SKM-1 treated with dmso at 0.1 percent for 144 hours (cell line): ENCODE results near the gene ZNF414.

Source experiments
- DNase-seq: peaks from one replicate; lab custom pipeline; 2025; ENCODE audit not compliant: unreplicated experiment; lab: John Stamatoyannopoulos, UW

Gene ZNF414

DNA sequence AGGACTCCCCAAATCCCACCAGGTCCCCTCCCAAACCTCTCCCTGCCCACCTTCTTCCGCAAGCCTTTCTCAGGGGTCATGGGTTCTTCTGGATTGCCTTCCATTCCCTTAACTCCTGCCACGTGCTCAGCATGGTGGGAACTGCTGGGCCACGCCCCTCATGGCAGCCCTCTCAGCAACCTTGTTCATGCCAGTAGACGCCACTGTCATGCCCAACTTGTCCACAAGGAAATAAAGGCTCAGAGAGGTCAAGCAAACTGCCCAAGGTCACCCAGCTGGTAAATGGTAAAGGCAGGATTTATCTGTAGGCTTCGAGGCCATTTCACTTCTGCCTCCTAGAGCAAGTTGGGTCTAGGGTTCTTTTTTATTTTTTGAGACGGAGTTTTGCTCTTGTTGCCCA lies 22.4 kb downstream of the ZNF414 start:
- DNase-seq, result no peak

DNA sequence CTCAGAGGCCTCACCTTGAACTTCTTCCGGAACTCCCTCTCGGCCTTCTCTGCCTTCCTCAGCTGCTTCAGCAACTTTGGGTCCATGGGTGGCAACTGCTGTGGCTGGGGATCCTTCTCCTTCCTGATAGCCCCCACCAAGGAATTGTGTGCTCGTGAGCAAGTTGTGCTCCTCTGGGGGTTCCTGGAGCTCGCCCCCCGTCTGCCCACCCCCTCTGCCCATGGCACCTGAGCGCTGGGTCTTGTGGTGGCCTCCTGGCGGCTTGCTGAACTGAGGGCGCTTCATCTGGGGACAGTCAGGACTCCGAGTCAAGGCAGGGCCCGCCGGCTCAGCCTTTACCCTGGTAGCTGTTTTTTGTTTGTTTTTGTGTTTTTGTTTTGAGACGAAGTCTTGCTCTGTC lies 23.1 kb downstream of the ZNF414 start:
- no peak for DNase-seq

DNA sequence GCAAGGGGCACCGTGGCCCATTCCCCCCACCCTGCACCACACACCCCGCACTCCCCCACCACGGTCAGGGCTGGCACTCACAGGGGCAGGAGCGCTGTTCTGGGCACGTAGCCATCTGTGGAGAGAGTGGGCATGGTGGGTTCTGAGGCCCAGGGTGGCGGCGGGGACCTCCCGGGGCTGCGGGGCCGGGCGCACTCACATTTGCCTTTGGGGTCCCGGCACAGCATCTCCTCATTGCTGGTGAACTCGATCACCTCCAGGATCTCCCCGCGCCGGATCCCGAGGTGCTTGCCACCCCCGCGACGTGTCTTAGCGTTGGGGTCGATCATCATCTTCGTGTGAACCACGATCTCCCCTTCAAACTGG lies 23.6 kb downstream of the ZNF414 start:
- no peak for DNase-seq

DNA sequence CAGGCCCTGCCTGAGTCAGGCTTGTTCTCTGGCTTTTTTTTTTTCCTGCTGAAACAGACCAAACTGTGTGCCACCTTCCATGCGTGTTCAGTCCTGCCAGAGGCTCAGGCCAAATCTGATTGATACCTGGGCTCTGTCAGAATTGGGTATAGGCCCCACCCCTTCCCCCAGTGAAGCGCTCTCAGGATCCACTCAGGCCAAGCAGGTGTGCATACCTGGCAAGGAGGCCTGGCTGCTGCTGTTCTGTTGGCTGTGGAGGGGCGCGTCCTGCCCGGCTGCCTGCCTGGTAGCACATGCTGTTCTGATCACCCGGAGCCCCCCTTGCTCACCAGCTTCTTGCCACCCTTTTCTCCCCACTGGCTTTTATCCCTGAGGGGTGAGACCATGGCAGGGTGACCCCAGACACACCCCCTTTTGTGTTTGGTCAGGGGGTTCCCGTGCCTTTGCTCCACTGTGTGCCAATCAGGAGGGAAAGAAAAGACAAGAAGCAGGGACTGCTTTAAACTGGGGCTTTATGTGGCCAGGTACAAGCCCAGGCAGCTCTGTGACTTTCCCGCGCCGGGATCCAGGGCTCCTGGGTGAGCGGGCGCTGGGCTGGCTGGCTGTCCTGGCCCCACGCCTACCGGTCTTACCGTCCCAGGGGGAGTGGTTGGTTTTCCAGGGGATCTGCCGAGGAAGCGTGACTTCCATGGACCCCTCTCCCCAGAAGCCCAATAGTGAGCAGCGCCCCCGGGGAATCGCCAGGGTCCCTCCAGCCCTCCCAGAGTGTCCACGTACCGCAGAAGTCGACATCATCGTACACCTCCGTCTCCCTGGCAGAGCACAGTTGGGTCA lies 24.2 kb downstream of the ZNF414 start:
- DNase-seq, result no peak

DNA sequence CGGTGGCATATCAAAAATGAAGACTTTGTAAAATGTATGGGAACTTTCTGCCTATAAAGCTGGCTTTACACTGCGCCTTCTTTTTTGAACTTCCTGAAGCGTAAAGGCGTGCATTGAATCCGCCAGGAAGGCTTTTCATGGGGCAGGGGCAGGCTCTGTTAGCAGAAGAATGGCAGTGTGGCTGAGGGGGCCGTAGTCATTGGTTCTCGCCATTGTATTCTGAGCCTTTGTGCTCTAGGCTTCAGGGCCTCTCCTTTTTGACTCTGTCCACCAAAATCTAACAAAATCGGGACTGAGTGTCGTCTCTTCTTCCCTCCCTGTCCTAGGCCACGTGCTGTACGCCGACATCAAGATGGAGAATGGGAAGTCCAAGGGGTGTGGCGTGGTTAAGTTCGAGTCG lies 25.6 kb downstream of the ZNF414 start:
- no peak for DNase-seq

DNA sequence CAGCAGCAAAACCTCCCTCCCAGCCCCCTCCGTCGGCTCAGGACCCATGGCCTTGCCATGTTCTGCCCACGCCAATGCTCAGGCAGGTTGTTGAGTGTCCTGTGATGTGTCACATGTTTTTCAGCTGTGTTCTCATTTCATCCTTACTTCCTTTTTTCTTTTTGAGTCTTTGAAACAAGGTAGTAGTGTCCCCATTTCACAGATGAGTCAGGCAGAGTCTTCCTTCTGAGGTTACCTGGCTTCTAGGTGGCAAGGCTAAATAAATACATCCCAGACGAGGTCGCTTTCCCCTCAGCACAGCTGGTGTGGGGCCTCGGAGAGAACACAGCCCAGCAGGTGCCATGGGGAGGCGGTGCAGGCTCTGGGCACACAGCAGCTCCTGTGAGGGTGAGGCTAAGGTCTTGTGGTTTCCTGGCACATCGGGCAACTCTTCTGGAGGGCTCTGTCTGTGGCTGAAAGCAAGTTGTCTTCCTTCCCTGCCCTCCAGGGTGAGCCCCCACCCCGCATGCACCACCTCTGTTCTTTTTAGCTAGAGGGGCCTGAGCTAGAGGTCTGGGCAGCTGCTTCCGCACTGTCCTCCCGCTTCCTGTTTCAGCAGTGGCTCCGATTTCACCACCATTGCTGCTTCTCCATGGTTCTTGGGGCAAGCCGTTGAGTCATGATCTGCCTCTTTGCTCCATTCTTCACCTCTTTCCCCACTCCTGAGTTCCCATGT lies 26.7 kb downstream of the ZNF414 start:
- DNase-seq, result peak; percentile 97

DNA sequence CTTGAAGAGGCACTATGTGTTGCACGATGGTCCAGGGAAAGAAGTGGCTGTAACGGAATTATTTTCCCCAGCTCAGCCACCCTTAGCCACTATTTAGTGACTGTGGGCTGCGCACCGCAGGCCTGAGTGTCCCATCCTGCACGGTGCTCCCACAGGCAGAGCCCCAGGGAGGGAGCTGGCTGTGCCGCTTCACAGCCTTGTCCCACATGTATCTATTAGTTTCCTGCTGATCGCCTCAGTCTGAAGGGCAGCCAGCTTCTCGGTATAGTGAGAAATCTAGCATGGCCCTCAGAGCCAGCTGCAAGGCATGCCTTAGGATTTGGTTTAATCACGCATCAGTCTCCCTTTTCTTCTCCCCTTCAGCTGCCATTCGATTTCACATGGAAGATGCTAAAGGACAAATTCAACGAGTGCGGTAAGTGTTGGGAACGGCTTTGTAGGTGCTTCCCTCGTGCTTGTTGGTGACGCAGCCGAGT lies 27.3 kb downstream of the ZNF414 start:
- no peak for DNase-seq

DNA sequence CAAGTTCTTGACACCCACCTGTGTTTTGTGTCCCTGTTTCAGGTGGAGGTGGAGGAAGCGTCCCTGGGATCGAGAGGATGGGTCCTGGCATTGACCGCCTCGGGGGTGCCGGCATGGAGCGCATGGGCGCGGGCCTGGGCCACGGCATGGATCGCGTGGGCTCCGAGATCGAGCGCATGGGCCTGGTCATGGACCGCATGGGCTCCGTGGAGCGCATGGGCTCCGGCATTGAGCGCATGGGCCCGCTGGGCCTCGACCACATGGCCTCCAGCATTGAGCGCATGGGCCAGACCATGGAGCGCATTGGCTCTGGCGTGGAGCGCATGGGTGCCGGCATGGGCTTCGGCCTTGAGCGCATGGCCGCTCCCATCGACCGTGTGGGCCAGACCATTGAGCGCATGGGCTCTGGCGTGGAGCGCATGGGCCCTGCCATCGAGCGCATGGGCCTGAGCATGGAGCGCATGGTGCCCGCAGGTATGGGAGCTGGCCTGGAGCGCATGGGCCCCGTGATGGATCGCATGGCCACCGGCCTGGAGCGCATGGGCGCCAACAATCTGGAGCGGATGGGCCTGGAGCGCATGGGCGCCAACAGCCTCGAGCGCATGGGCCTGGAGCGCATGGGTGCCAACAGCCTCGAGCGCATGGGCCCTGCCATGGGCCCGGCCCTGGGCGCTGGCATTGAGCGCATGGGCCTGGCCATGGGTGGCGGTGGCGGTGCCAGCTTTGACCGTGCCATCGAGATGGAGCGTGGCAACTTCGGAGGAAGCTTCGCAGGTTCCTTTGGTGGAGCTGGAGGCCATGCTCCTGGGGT lies 28.2 kb downstream of the ZNF414 start:
- DNase-seq, result no peak

DNA sequence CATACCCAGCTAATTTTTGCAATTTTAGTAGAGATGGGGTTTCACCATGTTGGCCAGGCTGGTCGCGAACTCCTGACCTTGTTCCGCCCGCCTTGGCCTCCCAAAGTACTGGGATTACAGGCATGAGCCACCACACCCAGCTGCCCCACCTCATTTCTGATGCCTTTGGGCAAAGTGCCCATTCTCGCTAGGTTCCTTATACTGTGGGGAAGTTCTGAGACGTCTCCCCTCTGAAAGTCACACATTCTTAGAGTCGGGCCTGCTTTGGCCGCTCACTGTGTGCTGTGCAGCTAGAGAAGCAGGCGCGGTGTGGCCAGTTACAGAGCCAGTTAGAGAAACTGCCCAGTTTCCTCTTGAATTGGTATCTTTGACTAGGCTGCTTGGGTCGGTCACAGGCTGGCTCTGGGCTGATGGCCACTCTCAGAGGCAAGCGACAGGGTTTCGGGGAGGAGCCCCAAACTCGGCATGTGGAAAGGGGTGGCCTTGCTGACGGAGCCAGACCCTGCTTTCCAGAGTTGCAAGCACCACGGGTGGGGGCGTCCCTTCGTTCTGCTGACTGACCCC lies 29.6 kb downstream of the ZNF414 start:
- no peak for DNase-seq

DNA sequence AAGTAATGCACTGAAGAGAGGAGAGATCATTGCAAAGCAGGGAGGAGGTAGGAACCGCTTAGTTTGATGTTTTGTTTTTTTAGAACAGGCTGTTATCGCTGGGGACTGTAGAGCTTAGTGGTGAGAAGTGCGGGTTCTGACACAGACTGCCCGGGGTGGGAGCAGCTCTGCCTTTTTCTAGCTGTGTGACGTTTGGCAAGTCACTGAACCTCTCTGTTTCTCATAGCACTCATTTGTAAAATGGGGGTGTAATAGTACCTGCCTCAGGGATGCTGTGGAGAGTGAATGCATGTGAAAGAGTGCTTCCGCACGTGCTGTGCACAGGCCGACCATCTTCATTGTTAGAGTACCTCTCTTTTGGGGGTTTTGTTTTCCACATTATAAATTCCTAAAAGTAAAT lies 30.8 kb downstream of the ZNF414 start:
- no peak for DNase-seq

DNA sequence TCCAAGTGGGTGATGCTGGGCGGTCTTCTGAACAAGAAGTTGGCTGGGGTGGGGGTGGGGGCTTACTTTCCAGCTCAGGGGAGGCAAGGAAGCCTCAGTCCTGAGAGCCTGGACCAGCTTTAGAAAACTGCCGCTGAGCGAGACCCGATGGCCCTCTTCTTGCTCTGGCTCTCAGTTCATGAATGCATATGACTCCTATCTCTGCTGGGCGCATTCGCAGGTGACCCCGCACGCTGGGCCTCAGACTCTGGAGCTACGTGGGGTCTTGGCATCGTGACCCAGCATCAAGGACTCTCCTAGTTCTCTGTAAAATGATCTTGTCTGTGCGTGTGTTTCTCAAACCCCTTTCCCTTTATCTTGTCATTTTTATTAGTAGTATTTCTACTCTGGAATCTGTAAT lies 31.3 kb downstream of the ZNF414 start:
- DNase-seq, result no peak

DNA sequence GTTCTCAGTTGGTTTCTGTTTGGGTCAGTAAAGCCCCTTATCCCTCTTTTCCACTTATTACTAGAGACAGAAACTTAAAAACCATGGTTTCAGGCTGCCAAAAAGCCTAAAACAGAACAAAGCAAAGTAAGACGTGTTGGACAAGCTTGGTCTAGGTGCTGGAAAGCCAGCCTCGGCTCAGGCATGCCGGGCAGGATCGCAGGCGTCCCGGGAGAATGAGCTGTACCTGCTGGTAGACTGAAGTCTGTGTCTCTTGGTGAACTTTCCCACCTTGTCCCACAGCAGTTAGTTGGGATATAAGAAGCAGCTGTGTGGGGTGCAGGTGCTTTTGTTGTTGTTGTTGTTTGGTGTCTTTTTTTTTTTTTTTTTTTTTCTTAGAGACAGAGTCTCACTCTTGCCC lies 32.4 kb downstream of the ZNF414 start:
- no peak for DNase-seq

DNA sequence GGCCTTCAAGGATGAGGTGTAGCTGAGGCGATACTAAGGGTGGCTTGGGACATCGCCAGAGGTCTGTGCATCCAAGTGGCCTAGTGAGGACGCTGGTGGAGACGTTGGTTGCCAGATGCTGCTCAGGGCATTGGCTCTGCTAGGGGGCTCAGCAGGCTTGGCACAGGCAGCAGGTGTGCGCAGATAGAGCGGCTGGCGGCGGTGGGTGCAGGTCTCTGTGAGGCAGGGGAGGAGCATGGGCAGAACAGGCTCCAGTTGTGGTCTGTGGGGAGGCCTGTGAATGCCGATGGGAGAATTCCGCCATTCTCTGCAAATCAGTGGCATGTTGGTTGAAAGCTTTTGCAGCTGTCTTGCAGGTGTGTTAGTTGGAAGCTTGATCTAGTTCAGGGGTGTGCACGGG lies 32.8 kb downstream of the ZNF414 start:
- DNase-seq, result no peak

DNA sequence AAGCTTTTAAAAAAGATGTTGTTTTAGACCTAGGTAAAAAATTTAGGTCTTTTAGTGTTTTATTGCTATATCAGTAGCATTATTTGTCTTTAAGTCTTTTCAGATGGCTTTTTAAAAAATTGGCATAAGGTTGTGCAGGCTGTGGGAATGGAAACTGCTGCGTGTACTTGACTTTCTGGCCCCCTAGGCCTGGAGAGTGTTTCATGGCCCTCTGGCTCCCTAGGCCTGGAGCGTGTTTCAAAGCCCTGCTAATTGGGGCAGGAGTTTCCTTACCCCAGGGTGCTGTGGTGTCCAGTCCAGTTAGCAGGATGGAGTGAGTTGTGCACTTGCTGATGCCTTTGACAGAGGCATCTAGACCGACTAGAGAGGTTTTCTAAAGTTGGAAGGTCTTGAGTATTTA lies 35.4 kb downstream of the ZNF414 start:
- DNase-seq, result no peak

DNA sequence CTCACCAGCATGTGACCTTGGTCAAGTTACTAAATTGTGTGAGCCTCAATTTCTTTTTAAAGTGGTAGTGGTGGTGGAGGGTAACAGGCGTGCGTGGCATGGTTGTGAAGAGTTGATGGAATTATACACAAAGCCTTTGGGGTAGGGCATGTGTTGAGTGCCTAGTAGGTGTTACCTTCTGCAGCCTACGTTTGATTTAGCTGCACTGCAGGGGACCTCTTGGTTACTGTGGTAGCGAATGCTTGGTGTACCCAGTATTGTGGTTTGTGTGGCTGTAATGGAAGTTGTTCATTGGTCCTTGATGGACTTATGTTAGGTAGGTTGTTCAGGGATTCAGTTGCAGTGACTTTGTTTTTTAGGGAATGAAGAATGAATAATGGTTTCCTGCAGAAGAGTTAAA lies 36.1 kb downstream of the ZNF414 start:
- no peak for DNase-seq

DNA sequence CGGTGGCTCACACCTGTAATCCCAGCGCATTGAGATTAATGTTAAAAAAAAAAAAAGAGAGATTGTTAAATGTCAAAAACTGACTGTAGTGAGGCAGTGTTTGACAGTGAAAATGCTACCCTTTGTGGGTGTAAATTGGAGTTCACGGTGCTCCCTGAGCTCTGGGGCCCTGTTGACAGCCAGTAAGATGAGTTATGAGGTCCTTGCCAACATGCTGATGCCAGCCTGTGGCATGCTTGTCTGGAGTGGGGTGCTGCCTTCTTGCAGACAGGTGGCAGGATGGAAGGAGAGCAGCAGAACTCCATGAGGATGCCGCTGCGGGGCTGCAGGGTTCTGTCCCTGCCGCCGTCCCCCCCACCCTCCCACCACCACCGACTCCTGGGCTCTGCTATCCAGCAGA lies 37.4 kb downstream of the ZNF414 start:
- DNase-seq, result no peak

DNA sequence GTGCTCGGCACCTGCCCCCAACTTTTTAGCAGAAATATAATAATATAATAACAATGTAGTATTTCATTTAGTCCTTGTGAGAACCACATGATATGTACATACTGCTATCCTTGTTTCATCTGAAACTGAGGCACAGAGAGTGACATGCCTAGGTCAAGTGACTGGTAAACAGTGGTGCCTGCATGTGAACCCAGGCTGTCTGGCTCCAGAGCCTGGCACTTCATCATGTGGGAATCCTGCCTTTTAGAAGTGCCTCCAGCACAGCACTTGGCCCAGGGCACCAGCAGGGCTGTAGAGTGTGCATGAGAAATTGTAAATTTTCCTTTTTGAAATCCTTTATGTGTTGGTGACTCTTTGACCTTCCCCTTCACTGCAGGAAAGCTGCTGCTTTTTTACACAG lies 39.0 kb downstream of the ZNF414 start:
- no peak for DNase-seq

DNA sequence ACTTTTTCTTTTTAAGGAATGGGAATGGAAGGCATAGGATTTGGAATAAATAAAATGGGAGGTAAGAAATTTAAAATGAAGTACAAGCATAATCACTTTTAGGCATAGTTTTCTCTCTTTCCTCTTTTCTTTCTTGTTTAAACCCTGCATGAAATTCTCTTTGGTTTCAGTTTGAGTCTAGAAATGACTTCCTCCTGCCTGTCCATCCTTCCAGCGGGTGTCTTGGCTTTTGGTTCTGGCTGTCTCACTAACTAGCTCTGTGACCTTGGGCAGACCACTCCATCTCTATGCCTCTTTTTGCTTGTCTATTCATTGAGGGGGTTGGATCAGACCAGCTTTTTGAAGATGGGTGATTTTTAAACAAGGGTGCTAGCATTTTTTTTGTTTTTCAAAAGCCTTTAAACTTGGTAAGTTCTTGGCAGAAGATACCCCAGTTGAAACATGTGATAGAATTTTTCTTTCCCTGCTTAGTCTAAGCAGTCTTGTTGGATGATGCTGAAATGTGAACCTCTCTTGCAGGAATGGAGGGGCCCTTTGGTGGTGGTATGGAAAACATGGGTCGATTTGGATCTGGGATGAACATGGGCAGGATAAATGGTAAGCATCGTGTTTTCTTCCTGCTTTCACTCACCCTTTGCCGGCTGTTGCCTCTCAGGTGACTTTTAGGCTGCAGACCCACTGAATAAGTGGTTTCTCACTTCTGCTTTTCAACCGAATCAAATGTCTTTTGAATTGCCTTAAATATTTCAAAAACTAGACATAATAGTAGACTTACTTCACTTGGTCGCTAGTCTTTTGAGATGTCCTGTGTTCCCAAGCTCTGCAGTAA lies 40.1 kb downstream of the ZNF414 start:
- no peak for DNase-seq

DNA sequence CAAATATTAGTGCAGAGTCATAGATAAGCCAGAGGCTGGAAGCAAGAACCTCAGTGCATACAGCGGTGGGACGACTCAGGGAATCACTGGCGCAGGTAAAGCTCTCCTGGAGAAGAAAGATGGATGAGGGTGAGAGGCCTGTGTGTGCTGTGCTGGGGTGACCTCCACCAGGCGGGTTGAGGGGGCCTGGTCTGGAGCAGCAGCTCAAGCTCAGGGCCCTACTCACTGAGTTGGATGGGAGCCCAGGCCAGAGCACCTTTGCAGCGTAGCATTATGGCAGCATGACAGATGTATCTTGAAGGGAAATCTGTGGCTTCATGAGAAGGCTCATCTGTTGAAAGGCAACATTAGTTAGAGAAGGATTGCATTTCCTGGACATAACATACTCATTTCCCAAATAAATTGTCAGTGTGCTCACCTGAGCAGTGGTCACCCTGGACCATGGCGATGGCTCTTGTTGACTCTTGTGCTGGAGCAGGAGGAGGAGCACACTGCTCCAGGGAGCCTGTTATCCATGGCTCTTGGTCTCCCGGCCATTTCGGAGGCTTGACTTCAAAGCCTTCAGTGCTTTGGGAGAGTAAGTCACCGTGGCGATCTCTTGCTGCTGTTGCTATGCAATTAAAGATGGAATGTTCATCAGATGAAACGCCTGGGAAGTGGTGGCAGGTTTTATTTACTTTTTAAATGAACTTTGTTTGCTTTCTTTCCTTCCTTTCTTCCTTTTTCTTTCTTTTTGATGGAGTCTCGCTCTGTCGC lies 44.2 kb downstream of the ZNF414 start:
- DNase-seq, result no peak
